GM12872 (cell line): ENCODE results near the gene EPS8L3.

Experiments used
- TF ChIP-seq, protein P1 (sequence below): IDR thresholded peaks from 3 replicates; pipeline ENCODE4 v1.5.1; 2011; ENCODE audit warnings: low read depth, mild to moderate bottlenecking, low read length, moderate library complexity; ENCODE audit not compliant: insufficient read depth

The EPS8L3 gene

DNA sequence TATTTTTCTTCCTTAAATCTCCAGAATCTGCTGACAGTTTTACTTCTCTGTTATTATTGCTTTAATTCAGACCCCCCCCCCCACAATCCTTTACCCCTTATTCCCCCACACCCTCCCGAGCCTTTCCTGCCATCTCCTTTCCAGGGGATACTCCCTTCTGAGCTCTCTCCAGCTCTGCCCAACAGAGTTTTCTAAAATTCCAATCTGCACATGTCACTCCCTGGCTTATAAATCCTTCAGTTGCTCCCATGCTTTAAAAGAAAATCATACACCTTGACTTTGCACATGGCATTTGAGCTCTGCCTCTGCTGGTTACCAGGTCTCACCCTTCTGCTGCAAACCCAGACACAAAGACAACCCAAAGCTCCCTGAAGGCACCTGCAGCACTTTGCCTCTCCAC lies 11.7 kb upstream of the EPS8L3 start:
- TF ChIP-seq, protein P1, sequence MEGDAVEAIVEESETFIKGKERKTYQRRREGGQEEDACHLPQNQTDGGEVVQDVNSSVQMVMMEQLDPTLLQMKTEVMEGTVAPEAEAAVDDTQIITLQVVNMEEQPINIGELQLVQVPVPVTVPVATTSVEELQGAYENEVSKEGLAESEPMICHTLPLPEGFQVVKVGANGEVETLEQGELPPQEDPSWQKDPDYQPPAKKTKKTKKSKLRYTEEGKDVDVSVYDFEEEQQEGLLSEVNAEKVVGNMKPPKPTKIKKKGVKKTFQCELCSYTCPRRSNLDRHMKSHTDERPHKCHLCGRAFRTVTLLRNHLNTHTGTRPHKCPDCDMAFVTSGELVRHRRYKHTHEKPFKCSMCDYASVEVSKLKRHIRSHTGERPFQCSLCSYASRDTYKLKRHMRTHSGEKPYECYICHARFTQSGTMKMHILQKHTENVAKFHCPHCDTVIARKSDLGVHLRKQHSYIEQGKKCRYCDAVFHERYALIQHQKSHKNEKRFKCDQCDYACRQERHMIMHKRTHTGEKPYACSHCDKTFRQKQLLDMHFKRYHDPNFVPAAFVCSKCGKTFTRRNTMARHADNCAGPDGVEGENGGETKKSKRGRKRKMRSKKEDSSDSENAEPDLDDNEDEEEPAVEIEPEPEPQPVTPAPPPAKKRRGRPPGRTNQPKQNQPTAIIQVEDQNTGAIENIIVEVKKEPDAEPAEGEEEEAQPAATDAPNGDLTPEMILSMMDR, result no peak

DNA sequence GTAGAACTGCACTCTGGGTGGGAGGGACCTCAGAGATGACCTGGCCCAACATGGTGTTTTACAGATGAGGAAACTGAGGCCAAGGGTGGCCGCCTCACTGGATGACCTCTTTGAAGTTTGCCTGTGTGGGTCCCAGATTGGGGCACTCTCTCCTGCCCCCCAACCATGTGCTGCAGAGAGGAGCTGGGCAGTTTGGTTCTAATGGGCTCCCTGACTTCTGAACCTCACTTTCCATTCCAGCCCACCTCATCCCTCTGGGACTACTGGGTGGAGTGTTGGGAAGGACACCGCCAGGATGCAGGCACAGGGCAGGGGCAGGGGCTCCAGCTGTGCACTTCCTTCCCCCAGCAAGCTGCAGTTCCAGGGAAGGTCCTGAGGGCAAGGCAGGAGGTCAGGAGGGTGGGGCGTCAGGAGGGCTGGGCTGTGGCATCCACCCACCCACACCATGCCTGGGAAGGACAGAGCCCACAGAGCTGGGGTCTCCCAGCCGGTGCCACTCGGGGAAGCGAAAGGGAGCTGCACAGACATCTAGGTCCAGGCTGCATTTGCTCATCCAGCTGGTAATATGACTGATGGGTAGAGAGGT lies 10.3 kb upstream of the EPS8L3 start:
- TF ChIP-seq, protein P1, result no peak

DNA sequence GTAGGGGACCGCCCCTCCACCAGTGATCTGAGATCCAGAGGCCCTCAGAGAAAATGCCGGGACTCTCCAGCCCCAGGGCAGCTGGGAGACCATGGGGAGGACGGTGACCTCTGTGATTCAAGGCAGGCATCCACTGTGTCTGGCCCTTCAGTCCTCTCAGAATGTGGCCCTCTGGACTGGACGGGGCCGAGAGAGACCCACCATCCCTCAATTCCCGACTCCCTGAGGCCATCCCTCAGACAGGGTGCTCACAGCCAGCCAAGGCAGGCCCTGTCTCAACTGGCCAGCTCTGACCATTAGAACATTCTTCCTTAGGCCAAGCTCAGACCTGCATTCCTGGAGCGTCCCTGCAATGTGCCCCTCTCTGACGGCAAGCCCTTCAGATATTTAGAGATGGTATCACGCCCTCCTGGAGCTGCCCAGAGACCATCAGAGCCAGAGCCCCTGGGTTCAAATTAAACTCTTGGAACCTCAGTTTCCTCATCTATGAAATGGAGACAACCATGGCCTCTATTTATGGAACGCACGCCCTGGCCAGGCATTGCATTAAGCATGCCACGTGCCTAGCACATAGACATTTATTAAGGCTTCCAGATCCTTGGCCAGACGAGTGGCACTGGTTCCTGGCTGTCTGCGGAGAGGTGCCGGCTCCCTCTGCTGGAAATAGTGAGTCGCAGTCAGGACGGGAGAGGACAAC lies 9.6 kb upstream of the EPS8L3 start:
- TF ChIP-seq, protein P1, result peak; percentile 85

DNA sequence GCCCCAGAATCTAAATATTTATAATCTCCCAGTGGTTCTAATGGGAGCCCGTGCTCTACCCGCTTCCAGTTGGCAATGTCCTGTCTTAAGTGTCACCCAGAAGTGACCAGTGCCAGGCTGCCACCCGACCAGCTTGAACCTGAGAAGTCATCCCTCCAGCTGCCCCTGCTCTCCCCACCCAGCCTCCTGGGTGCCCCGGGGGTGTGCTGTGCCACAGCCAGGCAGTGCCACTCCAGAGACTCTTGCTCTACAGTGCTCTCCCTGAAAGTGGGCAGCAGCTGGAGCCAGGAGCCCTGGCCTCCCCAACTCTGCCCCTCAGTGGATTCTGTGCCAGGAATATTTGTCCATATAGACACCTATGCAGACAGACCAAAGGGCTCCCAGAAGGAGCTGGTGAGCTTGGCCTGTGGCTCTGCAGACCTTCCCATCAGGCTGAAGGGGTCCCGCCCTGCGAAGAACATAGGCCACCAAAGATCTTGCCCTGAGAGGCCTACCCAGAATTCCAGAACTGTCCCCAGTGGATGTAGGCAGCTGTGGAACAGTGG lies 9.0 kb upstream of the EPS8L3 start:
- TF ChIP-seq, protein P1, result no peak

DNA sequence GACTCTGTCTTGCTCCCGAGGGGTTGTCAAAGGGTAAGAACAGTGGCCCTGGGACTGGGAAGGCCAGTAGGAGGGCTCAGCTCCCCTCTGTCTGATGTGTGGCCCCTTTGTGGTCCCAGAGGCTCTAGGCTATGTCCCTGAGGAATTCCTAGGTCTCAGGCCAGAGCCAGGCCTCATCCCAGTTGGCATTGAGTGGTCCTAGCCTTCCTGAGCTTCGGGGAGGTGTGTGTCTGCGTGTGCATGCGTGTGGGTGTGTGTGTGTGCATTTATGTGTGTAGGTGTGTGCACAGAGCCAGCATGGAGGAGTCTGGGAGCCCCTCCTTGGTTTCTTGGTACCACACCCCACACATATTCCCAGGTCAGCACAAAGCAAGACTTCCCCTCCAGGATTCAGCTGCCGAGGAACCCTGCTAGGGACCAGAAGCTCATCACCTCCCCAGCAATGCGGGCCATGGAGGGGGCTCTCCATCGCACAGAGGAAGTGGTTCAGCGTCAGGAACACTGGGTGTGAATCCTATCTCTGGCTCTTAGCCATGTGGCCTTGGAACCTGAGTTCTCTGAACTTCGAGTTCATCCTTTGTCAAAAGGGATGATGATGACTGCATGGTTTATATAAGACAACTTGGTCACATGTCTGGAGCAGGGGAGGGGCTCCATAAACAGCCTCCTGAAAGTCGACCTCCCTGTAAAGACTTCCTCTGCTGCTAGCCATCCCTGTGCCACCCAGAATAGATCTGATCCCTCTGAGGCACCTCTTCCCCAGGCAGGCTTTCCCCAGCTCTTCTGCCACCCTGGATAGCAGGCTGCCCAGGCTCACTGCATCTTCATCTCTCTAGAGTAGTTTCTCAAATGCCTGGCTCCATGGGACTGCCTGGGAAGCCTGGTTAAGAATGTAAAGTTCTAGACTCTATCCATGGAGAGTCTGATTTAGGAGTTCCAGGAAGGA lies 8.3 kb upstream of the EPS8L3 start:
- TF ChIP-seq, protein P1, result no peak

DNA sequence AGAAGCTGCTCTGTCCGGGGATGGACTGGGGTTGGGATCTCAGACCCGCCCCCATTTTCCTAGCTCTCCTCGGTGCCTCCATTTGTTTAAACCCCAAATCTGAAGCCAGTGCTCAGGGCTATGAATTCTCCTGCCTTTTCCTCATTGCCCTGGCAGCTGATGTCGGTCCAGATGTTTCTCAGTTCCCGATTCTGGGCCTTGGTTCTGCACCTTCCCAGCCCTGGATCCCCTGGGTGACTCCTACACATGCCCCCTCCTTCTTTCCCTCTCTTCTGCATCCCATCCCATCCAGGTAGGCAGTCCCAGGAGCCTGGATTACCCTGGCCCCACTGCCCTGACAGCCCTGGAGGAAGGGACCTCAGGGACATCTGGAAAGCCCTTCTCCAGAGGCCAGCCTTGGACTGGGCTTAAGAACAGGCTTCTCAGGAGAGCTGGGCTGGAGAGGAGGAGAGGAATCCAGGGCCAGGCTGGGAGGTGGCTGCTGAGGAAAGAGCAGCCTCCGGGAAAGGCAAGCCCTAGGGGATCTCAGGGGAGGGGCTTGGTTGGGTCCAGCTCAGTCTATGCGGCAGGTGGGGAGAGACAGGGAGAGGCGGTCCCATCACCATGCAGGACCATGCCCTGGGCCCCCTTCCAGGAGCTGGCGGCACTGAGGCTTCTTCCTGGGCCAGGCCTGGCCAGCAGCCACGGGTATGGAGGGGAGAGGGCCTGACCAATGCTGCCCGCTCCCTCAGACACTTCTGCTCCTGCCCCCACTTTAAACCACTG lies 6.8 kb upstream of the EPS8L3 start:
- TF ChIP-seq, protein P1, result no peak
